Spinal cord (tissue), 10 donors: ENCODE measurements around the gene CHRNA4. TPM values are rescaled to one million over a fixed set of nuclear protein-coding genes. Genes with fewer than 3 reads are reported as not detected.

ENCODE experiments used
- DNase-seq, 6 donors: peaks; one replicate each; pipeline versions ENCODE4 v3.0.0 to v3.0.0-alpha.2; 2013 to 2015; ENCODE audit warnings: low spot score in 6 of 6, low read depth in 4 of 6
- H3K27ac ChIP-seq: one replicate; pipeline ENCODE4 v1.5.1; 2013; ENCODE audit warnings: low read depth, low read length, control low read depth
- H3K27me3 ChIP-seq: one replicate; pipeline ENCODE4 v1.6.1; 2013; ENCODE audit warnings: low read length; ENCODE audit not compliant: control insufficient read depth, insufficient read depth
- H3K36me3 ChIP-seq: one replicate; pipeline ENCODE4 v1.6.1; 2013; ENCODE audit warnings: low read length; ENCODE audit not compliant: control insufficient read depth, insufficient read depth
- H3K4me1 ChIP-seq: one replicate; pipeline ENCODE4 v1.6.1; 2013; ENCODE audit warnings: low read length; ENCODE audit not compliant: control insufficient read depth, insufficient read depth
- H3K4me3 ChIP-seq: one replicate; pipeline ENCODE4 v1.5.1; 2013; ENCODE audit warnings: low read depth, low read length, control low read depth
- H3K9me3 ChIP-seq: one replicate; pipeline ENCODE4 v1.6.1; 2013; ENCODE audit warnings: low read length; ENCODE audit not compliant: control insufficient read depth, insufficient read depth
- WGBS: methylation state at CpG from one replicate; pipeline ENCODE4 v1.1.5; 2013; ENCODE audit warnings: missing lambda C conversion rate; ENCODE audit not compliant: insufficient coverage; 5-methylcytosine and 5-hydroxymethylcytosine counted together
- polyA plus RNA-seq, 2 donors: library from polyadenylated mRNA; unstranded; fragments of 120-200 nt; gene quantifications; one replicate each; pipeline ENCODE4 v1.2.1, GENCODE V29; 2013; ENCODE audit not compliant: insufficient read length in 2 of 2
- total RNA-seq, 2 donors: library from RNA; depleted of rRNA in 1 of 2; stranded (reverse); fragments of 120-200 nt in 1 of 2; fragments of >200 nt in 1 of 2; gene quantifications; one replicate each; pipeline versions ENCODE4 v1.2.3 to v1.2.4, GENCODE V29; 2013 to 2014
- donor health status: healthy.

CHRNA4 gene
- total and polyA plus RNA-seq, 4 donors = 5.5 to 64.2 (median 33.5) TPM

- peaks cover 1% of the 10 kb centered on the region for H3K9me3 ChIP-seq
- WGBS = no CpG with 5 or more reads among the region's 1 CpG
- no peak for DNase-seq
- H3K4me1 ChIP-seq = peaks cover 18% of the 10 kb centered on the region
- H3K36me3 ChIP-seq = peaks cover 13% of the 10 kb centered on the region
- no peaks in the 10 kb centered on the region for H3K27me3 ChIP-seq
- H3K4me3 ChIP-seq = no peak overlapping the region
- H3K27ac ChIP-seq = no peak overlapping the region
Observed at GRCh38 chr20:63301671-63302070, 59.5 kb downstream of the CHRNA4 start.

- H3K27ac ChIP-seq = no peak overlapping the region
- peaks cover 46% of the 10 kb centered on the region for H3K4me1 ChIP-seq
- H3K9me3 ChIP-seq = peaks cover 1% of the 10 kb centered on the region
- peaks cover 3% of the 10 kb centered on the region for H3K36me3 ChIP-seq
- no peak for DNase-seq
- no peak overlapping the region for H3K4me3 ChIP-seq
- peaks cover 13% of the 10 kb centered on the region for H3K27me3 ChIP-seq
- 89% methylated on average over 17 of the region's 17 CpGs for WGBS
Observed at GRCh38 chr20:63298731-63299312, 62.3 kb downstream of the CHRNA4 start.

DNA sequence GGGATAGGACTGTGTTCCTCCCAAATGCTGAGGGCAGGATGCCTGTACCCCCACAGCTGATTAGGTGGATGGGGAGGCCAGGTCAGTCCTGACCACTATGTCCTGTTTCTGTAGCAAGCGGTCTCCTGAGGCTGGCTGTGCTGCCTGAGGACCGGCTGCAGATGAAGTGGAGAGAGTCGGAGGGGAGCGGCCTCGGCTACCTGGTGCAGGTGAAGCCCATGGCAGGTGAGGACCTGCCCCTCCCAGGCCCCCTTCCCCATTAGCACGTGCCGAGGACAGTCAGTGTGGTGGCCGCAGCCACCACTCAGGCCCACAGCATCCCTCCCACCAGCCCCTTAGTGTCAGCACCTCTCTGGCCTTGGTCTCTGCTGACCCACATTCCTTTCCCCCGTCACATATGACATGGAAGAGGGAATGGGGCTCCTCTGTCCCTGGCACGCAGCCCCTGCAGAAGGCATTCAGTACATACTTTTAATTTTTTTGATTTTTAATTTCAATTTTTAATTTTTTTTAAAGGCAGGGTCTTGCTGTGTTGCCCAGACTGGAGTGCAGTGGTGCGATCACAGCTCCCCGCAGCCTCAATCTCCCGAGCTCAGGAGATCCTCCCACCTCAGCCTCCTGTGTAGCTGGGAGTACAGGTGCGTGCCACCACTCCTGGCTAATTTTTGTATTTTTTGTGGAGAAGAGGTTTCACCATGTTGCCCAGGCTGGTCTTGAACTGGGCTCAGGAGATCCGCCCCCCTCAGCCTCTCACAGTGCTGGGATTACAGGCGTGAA, 63.2 kb downstream of the CHRNA4 start:
- WGBS = 87% methylated on average over 9 of the region's 16 CpGs
- H3K27me3 ChIP-seq = peaks cover 13% of the 10 kb centered on the region
- DNase-seq = no peak
- no peak overlapping the region for H3K4me3 ChIP-seq
- peaks cover 1% of the 10 kb centered on the region for H3K9me3 ChIP-seq
- H3K4me1 ChIP-seq = peaks cover 54% of the 10 kb centered on the region
- H3K27ac ChIP-seq = peak overlapping the region; percentile 69
- peaks cover 3% of the 10 kb centered on the region for H3K36me3 ChIP-seq

GRCh38 chr20:63297371-63297781, 63.8 kb downstream of the CHRNA4 start:
- H3K36me3 ChIP-seq = peaks cover 6% of the 10 kb centered on the region
- peaks cover 60% of the 10 kb centered on the region for H3K4me1 ChIP-seq
- H3K4me3 ChIP-seq = no peak overlapping the region
- H3K27ac ChIP-seq = peak overlapping the region; percentile 69
- H3K27me3 ChIP-seq = peaks cover 13% of the 10 kb centered on the region
- DNase-seq = peak in 1 of 6 donors; percentile 19
- WGBS = 58% methylated on average over 11 of the region's 11 CpGs
- H3K9me3 ChIP-seq = peaks cover 1% of the 10 kb centered on the region

GRCh38 chr20:63296531-63297299, 64.4 kb downstream of the CHRNA4 start:
- WGBS = 26% methylated on average over 18 of the region's 18 CpGs
- H3K9me3 ChIP-seq = peaks cover 1% of the 10 kb centered on the region
- H3K36me3 ChIP-seq = peaks cover 12% of the 10 kb centered on the region
- H3K27ac ChIP-seq = peak overlapping the region; percentile 88
- peaks cover 13% of the 10 kb centered on the region for H3K27me3 ChIP-seq
- DNase-seq = peak in 5 of 6 donors; percentile 33 to 82 (median 36)
- H3K4me1 ChIP-seq = peaks cover 66% of the 10 kb centered on the region
- no peak overlapping the region for H3K4me3 ChIP-seq

- Histone ChIP-seq H3K36me3 (peaks cover 19% of the 10 kb centered on the region), H3K4me3 (no peak overlapping the region), H3K9me3 (no peaks in the 10 kb centered on the region), H3K27me3 (peaks cover 13% of the 10 kb centered on the region), H3K27ac (peak overlapping the region; percentile 88), H3K4me1 (peaks cover 74% of the 10 kb centered on the region)
- DNase-seq = no peak
- 32% methylated on average over 20 of the region's 20 CpGs for WGBS
Observed at GRCh38 chr20:63295846-63296245, 65.3 kb downstream of the CHRNA4 start.

DNA sequence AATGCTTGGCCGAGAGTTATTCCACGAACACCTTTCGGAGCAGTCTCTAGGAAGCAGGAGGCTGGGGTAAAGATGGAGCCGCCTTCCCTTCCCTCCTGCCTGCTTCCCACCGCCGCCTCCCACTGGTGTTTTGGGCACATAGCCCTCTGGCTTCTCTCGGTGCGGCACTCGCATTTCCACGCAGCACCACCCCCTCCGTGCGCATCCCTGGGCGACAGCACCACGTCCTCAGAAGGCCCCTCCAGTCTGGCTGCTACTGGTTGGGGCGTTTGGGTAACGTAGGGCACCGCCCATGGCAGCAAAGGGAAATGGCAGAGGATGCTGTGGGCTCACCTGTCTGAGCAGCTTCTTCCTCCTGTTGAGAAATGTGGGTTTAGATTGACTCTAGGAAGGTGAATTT, 65.7 kb downstream of the CHRNA4 start:
- H3K27me3 ChIP-seq = peaks cover 13% of the 10 kb centered on the region
- H3K27ac ChIP-seq = peak overlapping the region; percentile 88
- H3K9me3 ChIP-seq = no peaks in the 10 kb centered on the region
- peaks cover 23% of the 10 kb centered on the region for H3K36me3 ChIP-seq
- DNase-seq = peak in 2 of 6 donors; percentile 35 to 54
- 24% methylated on average over 14 of the region's 17 CpGs for WGBS
- peaks cover 77% of the 10 kb centered on the region for H3K4me1 ChIP-seq
- peak overlapping the region; percentile 5 for H3K4me3 ChIP-seq

GRCh38 chr20:63295018-63295417, 66.1 kb downstream of the CHRNA4 start:
- Histone ChIP-seq H3K4me3 (peak overlapping the region; percentile 5), H3K36me3 (peaks cover 27% of the 10 kb centered on the region), H3K27ac (peak overlapping the region; percentile 69), H3K27me3 (peaks cover 13% of the 10 kb centered on the region), H3K4me1 (peaks cover 77% of the 10 kb centered on the region), H3K9me3 (no peaks in the 10 kb centered on the region)
- 38% methylated on average over 13 of the region's 19 CpGs for WGBS
- no peak for DNase-seq

DNA sequence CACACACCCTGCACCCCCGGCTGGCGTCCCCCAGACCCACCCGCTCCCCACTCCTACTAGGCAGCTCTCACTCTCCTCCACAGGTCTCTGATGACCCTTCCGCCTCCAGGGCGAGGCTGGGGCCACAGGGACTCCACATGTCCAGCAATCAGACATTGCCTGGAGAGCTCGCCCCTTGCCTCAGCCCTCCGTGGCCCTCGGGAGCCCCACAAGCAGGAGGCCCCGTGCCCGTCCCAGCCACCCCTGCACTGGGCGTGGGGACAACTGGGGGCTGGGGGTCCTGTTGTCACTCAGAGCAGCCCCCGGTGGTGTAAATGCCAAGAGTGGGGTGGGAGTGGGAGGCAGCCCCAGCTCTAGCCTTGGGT, 66.6 kb downstream of the CHRNA4 start:
- H3K4me1 ChIP-seq = peaks cover 77% of the 10 kb centered on the region
- WGBS = 85% methylated on average over 12 of the region's 12 CpGs
- H3K27me3 ChIP-seq = peaks cover 13% of the 10 kb centered on the region
- DNase-seq = no peak
- no peaks in the 10 kb centered on the region for H3K9me3 ChIP-seq
- H3K36me3 ChIP-seq = peaks cover 32% of the 10 kb centered on the region
- H3K4me3 ChIP-seq = no peak overlapping the region
- H3K27ac ChIP-seq = peak overlapping the region; percentile 69
